Heart right ventricle (tissue), 16 donors: ENCODE results near the gene PPP1R1C. TPM values are rescaled to one million over a fixed set of nuclear protein-coding genes. Genes with fewer than 3 reads are reported as not detected.

Source experiments
- ATAC-seq, 8 donors: fragments of 200-7000 bp; cut with Tn5 transposase; one replicate each; pipeline ENCODE4 v1.9.1; 2020; ENCODE audit warnings: mild to moderate bottlenecking in 8 of 8, moderate library complexity in 8 of 8, moderate number of reproducible peaks in 1 of 8
- DNase-seq, 2 donors: peaks; one replicate each; pipeline ENCODE4 v3.0.0-alpha.2; 2020
- H3K27ac ChIP-seq, 10 donors: fragments of 200-600 bp; sonication (generic) in 2 of 10; one replicate each; pipeline versions ENCODE4 v1.5.0 to v1.8.0; 2020 to 2022; ENCODE audit warnings: mild to moderate bottlenecking in 3 of 10
- H3K27me3 ChIP-seq, 7 donors: fragments of 200-600 bp; one replicate each; pipeline ENCODE4 v1.8.0; 2021 to 2022; ENCODE audit warnings: mild to moderate bottlenecking in 2 of 7
- H3K36me3 ChIP-seq, 9 donors: fragments of 200-600 bp; sonication (generic) in 1 of 9; one replicate each; pipeline versions ENCODE4 v1.5.0 to v1.8.0; 2020 to 2022; ENCODE audit warnings: mild to moderate bottlenecking in 2 of 9
- H3K4me1 ChIP-seq, 9 donors: fragments of 200-600 bp; sonication (generic) in 1 of 9; one replicate each; pipeline versions ENCODE4 v1.5.0 to v1.8.0; 2020 to 2022; ENCODE audit warnings: mild to moderate bottlenecking in 4 of 9
- H3K4me3 ChIP-seq, 10 donors: fragments of 200-600 bp; sonication (generic) in 2 of 10; one replicate each; pipeline versions ENCODE4 v1.5.0 to v1.8.0; 2020 to 2022; ENCODE audit warnings: mild to moderate bottlenecking in 7 of 10, moderate library complexity in 2 of 10
- H3K9me3 ChIP-seq, 11 donors: fragments of 200-600 bp in 10 of 11; sonication (generic) in 2 of 11; one replicate each; pipeline versions ENCODE4 v1.5.0 to v1.8.0; 2013 to 2022; ENCODE audit warnings: mild to moderate bottlenecking in 2 of 11, control low read depth in 1 of 11, moderate library complexity in 1 of 11
- WGBS, 2 donors: extraction: QIAGEN DNeasy Blood & Tissue Kit; methylation state at CpG; one replicate each; pipeline ENCODE4 v1.1.7; 2013; ENCODE audit warnings: inconsistent platforms in 1 of 2; 5-methylcytosine and 5-hydroxymethylcytosine counted together
- intact Hi-C, 10 donors: fragments of 100-400 bp; cut with DNase I; formaldehyde crosslinking; loops; one replicate each; pipeline versions ENCODE4 v1.11.1 to v1.14.2; 2022
- long read RNA-seq, 3 donors: library from polyadenylated mRNA; unstranded; transcript quantifications; one replicate each; pipeline ENCODE4 v2.0.0, GENCODE V29; 2020 to 2021
- polyA plus RNA-seq, 2 donors: library from polyadenylated mRNA; stranded (reverse); fragments of 200-250 nt; gene quantifications; one replicate each; pipeline ENCODE4 v1.2.3, GENCODE V29; 2013
- total RNA-seq, 10 donors: library from RNA; stranded (reverse); fragmentation: NEBNext Ultra II Directional in 3 of 10; extraction: Animal tissue kit (Norgen Biotek cat#: 25700) in 3 of 10; gene quantifications; one replicate each; pipeline versions ENCODE4 v1.2.1 to v1.2.4, GENCODE V29; 2021 to 2023
- TF ChIP-seq, protein P1 (sequence below), 9 donors: fragments of 200-600 bp; sonication (generic) in 2 of 9; IDR thresholded peaks; one replicate each; pipeline versions ENCODE4 v1.5.0 to v1.8.0; 2021 to 2022; ENCODE audit warnings: antibody characterized with exemption in 9 of 9, mild to moderate bottlenecking in 5 of 9, moderate library complexity in 1 of 9
- donor health status: Arrhythmogenic right ventricular cardiomyopathy.
- donor health status: ischemic (EF 13 %, LVEDD 7.1; RV severe dilation, severe dysfunction).
- donor health status: healthy with polysubstance abuse.
- donor health status: DM: no; HTN: yes; CAD: no.
- donor health status: DM: no; HTN: no; CAD: no.
- donor health status: ischemic (EF 25% LVEDD 6.9; RV normal size, moderate dysfunction).
- donor health status: ischemic (EF 25% LVEDD 5.7; RV mildly dilated, moderate dysfunction).
- donor health status: healthy.
- donor health status: DM: yes; HTN: yes; CAD: no.
- donor health status: Ischemic cardiomyopathy.
- donor health status: ischemic (EF 35%, LVEDD 5.7; RV mildly dilated, moderate dysfunction).
- donor health status: nonischemic (EF 11% LVEDD 7.7; RV severe dilation, severe dysfunction).
- donor health status: DM: yes; HTN: yes; CAD: no.
- donor health status: PGD.
- donor health status: ischemic (EF 29% LVEDD 5.4; RV normal size, mild dysfunction).
- donor health status: nonischemic (EF 23%, LVEDD 6.1; RV moderate dilation, normal function).

Gene PPP1R1C, protein sequence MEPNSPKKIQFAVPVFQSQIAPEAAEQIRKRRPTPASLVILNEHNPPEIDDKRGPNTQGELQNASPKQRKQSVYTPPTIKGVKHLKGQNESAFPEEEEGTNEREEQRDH
- total RNA-seq (10 to 100 TPM; 22.5 to 45.5 (median 33.9) TPM), polyA plus RNA-seq (10 to 100 TPM in 1 of 2 donors, 1 to 10 TPM in 1; 4.9 to 20.9 TPM)
- long read RNA-seq, donor 1, transcript PPP1R1C-202 (6 exons, 3,004 nt): major isoform, 36 of 44 reads
- long read RNA-seq, donor 1, partial matches to known transcripts: 1 of 44 reads
- long read RNA-seq, donor 1, other reads (novel, unspliced or antisense): 4 of 44 reads
- long read RNA-seq, donor 2, transcript PPP1R1C-202 (6 exons, 3,004 nt): major isoform, 31 of 42 reads
- long read RNA-seq, donor 2, partial matches to known transcripts: 6 of 42 reads
- long read RNA-seq, donor 2, other reads (novel, unspliced or antisense): 5 of 42 reads
- long read RNA-seq, donor 3, transcript PPP1R1C-202 (6 exons, 3,004 nt): major isoform, 33 of 57 reads
- long read RNA-seq, donor 3, partial matches to known transcripts: 10 of 57 reads
- long read RNA-seq, donor 3, other reads (novel, unspliced or antisense): 10 of 57 reads

DNA sequence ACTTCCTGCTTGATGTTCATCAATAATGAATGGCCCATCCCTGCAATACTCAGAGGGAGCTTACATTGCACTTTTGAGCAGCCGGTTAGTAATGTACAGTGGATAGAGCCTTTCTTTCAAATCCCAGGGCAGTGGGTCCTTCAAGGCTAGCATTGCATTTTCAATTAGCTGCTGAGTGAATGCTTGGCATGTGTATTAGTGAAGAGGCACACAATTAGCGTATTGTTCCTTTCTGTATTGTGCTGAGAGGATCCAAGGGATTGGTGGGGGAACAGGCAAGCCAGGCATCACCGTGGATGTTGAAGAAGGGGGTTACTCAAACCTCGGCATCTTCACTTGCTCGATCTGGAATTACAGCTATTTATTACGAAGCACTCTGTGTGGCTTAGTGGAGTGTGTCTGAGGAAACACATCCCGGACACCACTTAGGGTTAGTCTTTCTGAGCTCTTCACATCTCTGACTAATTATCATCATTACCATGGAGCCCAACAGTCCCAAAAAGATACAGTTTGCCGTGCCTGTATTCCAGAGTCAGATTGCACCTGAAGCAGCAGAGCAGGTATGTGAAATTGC lies at the start of gene PPP1R1C:
TSS of gene PPP1R1C (plus strand) at position 222 of the 574 bp plus-strand sequence. CDS start at position 480, 258 bp downstream.
- TF ChIP-seq, protein P1, sequence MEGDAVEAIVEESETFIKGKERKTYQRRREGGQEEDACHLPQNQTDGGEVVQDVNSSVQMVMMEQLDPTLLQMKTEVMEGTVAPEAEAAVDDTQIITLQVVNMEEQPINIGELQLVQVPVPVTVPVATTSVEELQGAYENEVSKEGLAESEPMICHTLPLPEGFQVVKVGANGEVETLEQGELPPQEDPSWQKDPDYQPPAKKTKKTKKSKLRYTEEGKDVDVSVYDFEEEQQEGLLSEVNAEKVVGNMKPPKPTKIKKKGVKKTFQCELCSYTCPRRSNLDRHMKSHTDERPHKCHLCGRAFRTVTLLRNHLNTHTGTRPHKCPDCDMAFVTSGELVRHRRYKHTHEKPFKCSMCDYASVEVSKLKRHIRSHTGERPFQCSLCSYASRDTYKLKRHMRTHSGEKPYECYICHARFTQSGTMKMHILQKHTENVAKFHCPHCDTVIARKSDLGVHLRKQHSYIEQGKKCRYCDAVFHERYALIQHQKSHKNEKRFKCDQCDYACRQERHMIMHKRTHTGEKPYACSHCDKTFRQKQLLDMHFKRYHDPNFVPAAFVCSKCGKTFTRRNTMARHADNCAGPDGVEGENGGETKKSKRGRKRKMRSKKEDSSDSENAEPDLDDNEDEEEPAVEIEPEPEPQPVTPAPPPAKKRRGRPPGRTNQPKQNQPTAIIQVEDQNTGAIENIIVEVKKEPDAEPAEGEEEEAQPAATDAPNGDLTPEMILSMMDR (IDR thresholded peaks at IDR 0.05): no peak
- Histone ChIP-seq H3K27me3 (no peaks in the 10 kb centered on the region), H3K27ac (peak within 1 kb of the TSS; percentile 11 to 87 (median 76)), H3K4me1 (peaks cover 0 to 32% (median 16%) of the 10 kb centered on the region in 9 donors), H3K36me3 (no peaks in the 10 kb centered on the region), H3K4me3 (peak within 1 kb of the TSS in 9 of 10 donors; percentile 2 to 47 (median 42)), H3K9me3 (no peaks in the 10 kb centered on the region)
- WGBS, 2 donors: 47 to 63% methylated on average over 8 of the region's 8 CpGs
- ATAC-seq (peak; percentile 18 to 60 (median 48)), DNase-seq (no peak)
- intact Hi-C loops: loop anchor here in 5 of 10 donors (5.0 to 10.0 kb wide), 5 partner anchors 69 to 92 kb away; no protein-coding TSS in a partner anchor

DNA sequence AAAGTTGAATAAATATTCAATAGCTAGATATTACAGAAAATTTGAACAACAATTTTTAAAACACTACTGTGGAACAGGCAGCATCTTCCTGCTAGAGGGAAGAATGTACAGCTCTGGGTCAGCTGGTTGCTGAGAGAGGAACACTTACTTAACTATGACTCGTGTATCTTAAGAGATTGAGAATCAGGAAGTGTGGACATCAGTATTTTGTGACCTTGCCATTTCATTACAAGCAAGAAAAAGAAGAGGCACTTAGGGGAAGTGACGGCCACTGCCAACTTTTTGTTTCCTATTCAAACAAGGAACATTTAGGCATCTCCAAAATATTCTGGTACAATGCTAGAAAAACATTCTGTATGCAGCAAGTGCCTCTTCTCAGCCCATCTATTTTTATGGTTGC lies 48.2 kb upstream of the PPP1R1C start:
- Histone ChIP-seq H3K4me3 (no peak overlapping the region), H3K4me1 (peaks cover 0 to 9% (median 0%) of the 10 kb centered on the region in 9 donors), H3K27ac (peak overlapping the region in 1 of 10 donors; percentile 19), H3K36me3 (peaks cover 0 to 2% (median 0%) of the 10 kb centered on the region in 9 donors), H3K9me3 (no peaks in the 10 kb centered on the region), H3K27me3 (no peaks in the 10 kb centered on the region)
- ATAC-seq (peak in 5 of 8 donors; percentile 47 to 66 (median 64)), DNase-seq (no peak)
- WGBS, 2 donors: 13% methylated on average over 2 of the region's 2 CpGs
- intact Hi-C loops: no loop called here
- TF ChIP-seq, protein P1 (IDR thresholded peaks at IDR 0.05): no peak

DNA sequence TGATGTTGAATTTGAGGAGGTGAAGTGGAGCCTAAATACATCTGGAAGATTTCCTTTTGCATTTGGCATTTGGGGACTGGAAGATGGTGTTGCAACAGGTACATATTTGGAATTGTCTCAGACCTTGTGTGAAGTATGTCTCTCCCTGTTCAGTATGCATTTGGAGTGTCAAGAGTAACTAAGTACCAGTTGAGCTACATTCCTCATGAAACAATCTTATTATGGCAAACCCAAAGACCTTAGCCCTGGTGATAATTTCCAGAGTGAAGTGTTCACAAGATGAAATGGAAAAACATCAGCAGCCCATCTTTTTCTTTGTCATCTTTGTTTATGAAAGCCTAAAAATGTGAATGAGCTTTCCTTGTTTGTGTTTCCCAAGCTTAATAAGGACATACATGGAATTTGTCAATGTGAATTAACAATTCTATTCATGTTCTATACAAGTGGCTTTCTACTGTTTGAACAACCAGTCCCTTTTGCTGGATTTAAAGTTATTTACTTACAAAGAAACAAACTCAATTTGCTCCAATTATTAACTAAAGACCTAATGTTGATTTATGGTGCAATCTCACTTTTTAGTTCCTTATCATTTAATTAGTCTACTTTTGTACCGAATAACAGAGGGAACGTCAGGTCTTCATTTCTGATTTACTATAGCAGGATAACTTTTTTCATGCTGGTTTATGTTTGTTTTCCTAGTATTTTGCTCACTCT lies 42.1 kb upstream of the PPP1R1C start:
- 95 to 100% methylated on average over 2 of the region's 2 CpGs for WGBS, 2 donors
- ATAC-seq (no peak), DNase-seq (no peak)
- H3K9me3 ChIP-seq: no peaks in the 10 kb centered on the region
- no peaks in the 10 kb centered on the region for H3K4me1 ChIP-seq
- no peaks in the 10 kb centered on the region for H3K27me3 ChIP-seq
- no peak overlapping the region for H3K4me3 ChIP-seq
- intact Hi-C loops: no loop called here
- H3K36me3 ChIP-seq: no peaks in the 10 kb centered on the region
- H3K27ac ChIP-seq: no peak overlapping the region
- TF ChIP-seq, protein P1 (IDR thresholded peaks at IDR 0.05): no peak
